ENCODE data around the gene TRIM8. TPM values are rescaled to one million over a fixed set of nuclear protein-coding genes. Genes with fewer than 3 reads are reported as not detected.

TRIM8 gene
- total and polyA plus RNA-seq, 2 of the 8 experiments (the other 6 are each of a cell fraction or from before 2014, with no cell fraction given): 24.9 to 38.8 TPM

DNA sequence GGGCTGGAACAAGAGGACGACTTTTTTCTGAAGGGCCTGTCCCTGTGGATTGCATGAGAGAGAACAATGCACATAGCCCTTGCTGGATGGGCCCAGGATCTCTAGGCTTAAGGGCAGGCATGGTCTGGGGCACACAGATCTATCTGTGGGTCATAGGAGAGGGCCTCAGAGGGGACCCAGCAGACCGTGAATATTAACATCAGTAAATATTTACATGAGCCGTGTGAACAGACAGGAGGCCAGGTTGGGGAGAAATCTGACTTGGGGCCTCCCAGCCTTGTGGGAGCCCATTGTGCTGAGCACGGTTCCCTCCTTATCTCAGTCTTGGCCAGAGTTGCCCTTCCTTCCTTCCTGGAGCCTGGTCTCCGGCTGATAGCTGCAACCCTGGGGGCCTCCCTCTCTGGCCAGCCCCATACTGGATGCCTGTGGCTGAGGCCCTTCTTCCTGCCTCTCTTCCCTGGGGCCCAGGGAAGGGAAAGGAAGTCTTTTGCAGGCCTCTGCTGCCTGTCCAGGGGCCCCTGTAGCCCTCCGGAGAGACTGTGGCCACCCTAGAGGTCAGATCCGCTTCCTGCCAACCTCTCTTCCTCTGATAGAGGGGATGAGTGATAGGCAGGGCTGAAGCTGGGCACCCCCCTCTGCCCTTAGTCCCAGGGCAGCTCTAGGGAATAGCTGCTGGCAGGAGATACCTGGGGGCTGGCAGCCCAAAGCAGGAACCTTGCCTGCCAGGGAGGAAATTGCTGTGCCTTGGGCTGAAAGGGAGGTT, 44.5 kb upstream of the TRIM8 start (continued):
- TF ChIP-seq SAP30 (IDR thresholded peaks at IDR 0.05; ENCODE audit: insufficient read depth, insufficient replicate concordance, low read length): no peak
- TF ChIP-seq, protein P1, sequence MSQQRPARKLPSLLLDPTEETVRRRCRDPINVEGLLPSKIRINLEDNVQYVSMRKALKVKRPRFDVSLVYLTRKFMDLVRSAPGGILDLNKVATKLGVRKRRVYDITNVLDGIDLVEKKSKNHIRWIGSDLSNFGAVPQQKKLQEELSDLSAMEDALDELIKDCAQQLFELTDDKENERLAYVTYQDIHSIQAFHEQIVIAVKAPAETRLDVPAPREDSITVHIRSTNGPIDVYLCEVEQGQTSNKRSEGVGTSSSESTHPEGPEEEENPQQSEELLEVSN (IDR thresholded peaks at IDR 0.05): no peak
